NCI-H146 (cell line): ENCODE results near the gene SNX2.

Source experiments
- DNase-seq: peaks from one replicate; lab custom pipeline; 2025; lab: John Stamatoyannopoulos, UW

SNX2 gene

DNA sequence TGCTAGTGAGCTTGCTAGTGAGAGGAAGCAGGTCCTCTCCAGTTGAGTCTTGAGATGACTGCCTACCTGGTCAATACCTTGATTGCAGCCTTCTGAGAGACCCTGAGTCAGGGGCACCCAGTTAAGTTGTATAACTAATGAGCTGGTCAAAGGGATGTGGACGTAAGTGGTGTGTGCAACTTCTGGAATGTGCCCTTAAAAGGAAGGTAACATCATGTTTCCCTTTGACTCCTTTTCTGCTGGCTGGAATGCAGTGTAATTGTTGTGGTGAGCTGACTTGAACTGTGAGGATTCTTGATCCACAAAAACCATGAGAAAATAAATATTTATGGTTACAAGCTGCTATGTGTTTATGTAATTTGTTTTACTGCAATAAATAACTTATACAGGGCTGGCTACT, 2.4 kb upstream of the SNX2 start:
- no peak for DNase-seq

- no peak for DNase-seq
Measured at GRCh38 chr5:122773619-122774018, 1.3 kb upstream of the SNX2 start.

DNA sequence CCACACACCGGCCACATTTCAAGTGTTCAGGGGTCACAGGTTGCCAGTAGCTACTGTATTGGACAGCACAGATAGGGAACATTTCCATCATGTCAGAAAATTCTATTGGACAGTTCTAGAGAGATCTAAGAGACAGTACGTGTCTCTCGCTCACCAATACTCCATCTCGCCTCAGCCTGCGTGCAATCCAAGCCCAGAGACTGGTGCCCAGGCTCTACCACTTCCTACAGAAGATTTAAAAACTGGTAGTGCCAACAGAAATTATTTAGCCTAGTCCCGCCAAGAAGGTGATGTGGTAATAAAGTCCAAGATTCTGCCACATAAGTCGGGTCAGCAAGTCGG, 390 bp upstream of the SNX2 start:
- no peak for DNase-seq

DNA sequence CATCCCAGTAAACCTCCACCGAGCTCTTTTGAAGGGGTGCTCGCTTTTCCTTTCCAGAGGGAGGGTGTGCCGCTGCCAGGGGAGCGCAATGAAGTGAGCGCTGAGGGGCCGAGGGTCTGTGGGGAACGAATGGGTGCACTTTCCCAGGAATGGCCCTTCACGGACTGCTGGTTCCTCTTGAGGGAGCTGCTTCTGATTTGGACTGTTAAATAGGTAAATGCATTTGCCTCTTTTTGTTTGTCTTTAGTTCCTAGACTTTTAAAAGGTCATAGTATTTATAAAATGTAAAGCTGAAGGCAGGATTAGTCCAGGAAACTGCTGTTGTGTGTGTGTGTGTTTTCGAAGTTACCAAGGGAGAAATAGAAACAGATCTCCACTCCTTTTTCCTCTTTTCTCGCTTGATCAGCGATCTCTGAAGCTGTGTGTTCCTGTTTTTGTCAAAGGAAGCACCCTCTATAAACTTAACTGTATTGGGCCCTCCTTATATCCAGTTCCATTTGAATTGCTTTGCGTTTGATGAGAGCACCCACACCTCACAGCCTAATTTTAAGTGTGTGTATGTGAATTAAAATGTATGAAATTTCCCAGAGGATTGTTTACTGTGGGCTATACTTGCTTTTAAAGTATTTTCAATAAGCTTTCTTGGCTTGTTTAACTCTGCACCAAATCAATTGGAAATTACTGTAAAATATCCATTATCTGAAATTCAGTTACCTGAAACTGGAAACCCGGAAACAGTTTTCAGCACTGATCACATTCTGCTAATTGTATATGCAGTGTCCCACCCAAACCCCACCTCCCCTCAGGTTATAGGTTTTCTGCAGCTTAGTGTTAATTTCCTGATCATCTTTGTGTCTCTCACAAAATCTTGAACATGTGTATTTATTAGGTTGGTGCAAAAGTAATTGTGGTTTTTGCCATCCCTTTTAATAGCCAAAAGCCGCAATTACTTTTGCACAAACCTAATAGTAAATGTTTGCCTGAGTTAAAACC, 966 bp downstream of the SNX2 start:
- DNase-seq: no peak

- DNase-seq: no peak
Measured at GRCh38 chr5:122778157-122778556, 3.3 kb downstream of the SNX2 start.

GRCh38 chr5:122779451-122779850, 4.6 kb downstream of the SNX2 start:
- DNase-seq: no peak

DNA sequence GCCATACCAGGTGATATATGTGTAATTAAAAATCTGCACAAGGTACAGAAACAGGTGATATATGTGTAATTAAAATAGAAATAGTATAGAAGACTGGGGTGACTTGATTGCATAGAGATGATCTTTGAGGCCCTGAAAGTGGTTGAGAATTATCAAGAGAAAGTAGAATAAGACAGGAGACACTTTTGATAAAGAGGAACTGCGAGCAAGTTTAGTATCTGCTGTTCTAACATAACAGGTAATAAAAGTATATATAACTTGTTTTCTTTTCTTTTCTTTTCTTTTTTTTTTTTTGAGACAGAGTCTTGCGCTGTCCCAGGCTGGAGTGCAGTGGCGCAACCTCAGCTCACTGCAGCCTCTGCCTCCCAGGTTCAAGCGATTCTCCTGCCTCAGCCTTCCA, 5.4 kb downstream of the SNX2 start:
- no peak for DNase-seq

DNA sequence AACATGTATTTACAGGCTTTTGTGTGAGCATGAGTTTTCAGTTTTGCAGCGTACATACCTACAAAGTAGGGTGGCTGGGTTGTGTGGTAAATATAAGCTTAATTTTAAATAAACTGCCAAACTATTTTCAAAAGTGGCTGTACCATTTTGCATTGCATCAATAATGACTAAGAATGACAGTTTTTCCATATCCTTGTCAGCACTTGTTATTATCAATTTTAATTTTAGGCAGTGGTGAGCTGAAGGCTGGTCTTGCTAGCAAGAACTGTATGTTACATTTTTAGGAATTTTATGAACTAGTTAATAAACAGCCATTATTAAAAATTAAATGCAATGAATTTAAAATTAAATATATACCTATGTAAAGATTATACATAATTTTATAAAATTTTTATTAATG, 6.6 kb downstream of the SNX2 start:
- DNase-seq: no peak

GRCh38 chr5:122785294-122785693, 10.4 kb downstream of the SNX2 start:
- no peak for DNase-seq

- DNase-seq: no peak
Measured at GRCh38 chr5:122788371-122788770, 13.5 kb downstream of the SNX2 start.

DNA sequence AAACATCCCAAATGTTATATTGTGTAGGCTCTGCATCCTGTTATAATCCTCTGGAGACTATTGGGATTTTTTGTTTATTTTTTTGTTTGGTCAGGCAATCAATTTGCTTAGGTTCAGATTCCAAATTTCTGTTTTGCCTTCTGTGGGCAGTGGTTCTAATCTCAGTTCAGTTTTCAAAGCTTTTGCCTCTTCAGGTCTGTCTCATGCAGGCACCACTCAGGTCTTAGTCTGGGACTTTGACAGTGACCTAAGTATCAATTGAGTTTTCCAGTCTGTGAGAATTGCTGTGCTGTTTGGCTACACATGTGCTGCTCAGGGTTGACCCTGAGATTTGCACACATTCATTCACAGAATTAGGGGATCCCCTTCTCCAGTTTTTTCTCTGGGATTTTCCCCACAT, 14.1 kb downstream of the SNX2 start:
- no peak for DNase-seq

- no peak for DNase-seq
Measured at GRCh38 chr5:122789461-122790171, 14.7 kb downstream of the SNX2 start.

- DNase-seq: no peak
Measured at GRCh38 chr5:122790354-122791103, 15.6 kb downstream of the SNX2 start.

GRCh38 chr5:122805481-122805880, 30.6 kb downstream of the SNX2 start:
- DNase-seq: no peak

DNA sequence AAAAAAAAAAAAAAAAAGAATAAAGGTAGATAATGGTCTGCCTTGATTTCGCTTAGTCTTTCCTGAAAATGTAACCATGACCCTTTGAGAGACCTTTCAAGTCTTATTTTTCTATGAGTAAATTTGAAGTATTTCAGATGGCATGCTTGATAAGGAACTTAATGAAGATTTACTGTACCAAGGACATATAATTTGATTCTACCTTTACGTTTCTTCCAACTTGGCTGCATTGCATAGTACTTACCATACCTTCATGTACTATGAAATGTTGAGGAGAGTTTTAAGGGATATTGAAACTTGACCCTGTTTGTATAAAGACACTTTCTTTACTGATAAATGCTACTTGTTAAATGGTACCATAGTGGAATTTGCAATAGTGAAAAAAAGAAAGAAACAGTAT, 35.5 kb downstream of the SNX2 start:
- DNase-seq: no peak

DNA sequence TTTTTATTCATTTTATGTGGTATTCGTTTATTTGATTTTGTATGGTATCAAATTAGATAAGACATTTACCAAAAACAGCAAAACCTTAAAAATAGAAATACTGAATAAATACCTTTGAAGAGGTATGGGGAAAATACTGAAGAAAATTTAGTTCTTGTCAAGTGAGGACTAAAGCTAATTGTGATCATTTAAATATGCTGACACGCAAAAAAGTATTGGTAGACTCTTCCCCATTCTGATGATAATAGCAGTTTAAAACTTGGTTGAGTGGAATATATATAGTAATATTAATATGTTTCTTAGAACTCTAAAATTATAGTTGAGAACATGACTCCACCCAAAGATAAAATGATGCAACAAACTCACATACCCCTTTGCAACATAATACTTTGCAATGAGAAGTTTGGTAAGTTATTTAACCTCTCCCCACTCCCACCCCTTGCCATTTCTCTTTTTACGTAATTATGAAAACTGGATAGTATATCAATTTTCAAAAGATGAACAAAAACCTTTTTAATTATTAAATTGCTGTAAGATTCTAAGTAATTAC, 40.4 kb downstream of the SNX2 start:
- no peak for DNase-seq

GRCh38 chr5:122816756-122817155, 41.9 kb downstream of the SNX2 start:
- no peak for DNase-seq

GRCh38 chr5:122831984-122832383, 57.1 kb downstream of the SNX2 start:
- no peak for DNase-seq

DNA sequence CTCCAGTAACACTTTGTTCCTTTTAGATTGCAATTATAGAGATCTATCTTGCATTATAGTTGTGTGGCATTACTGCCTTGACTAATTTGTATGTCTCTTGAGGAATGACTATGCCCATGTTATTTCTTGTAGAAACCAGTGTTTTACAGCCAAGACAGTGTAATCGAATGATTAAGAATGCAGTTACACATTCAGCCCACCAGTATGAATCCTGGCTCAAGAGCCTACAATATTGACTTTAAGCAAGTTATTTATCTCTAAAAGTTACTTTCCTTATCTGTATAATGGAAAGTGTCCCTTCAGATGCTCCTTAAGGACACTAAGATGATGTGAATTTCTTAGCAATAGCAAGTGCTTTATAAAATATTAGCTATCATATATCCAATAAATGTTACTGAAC, 60.8 kb downstream of the SNX2 start:
- no peak for DNase-seq

DNA sequence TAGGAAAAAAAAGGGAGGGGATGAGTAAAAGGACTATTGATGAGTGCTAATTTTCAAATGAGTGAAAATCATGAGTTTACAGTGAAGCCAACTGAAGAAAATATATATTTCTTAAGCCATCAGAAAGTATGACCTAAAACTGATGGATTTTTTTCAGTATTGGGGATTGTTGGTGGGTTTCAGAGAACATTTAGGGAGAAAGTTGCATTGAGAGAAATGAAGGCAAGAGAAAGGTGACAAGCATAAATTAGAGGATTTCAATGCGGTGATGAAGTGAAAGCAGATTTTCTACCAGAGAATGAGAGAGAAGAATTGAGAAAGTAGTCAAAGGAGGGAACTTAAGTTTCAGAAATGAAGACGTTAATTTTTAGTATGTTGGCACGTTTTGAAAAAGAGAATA, 62.1 kb downstream of the SNX2 start:
- DNase-seq: no peak

GRCh38 chr5:122839731-122840130, 64.9 kb downstream of the SNX2 start:
- no peak for DNase-seq

- no peak for DNase-seq
Measured at GRCh38 chr5:122842016-122842580, 67.2 kb downstream of the SNX2 start.
